ENCODE measurements around the gene EXOC4.
"Not testable (repeated sequence)": the region's sequence is repeated elsewhere in the genome, so short reads cannot be mapped to it uniquely, and the experiment has no call there.

EXOC4 gene

DNA sequence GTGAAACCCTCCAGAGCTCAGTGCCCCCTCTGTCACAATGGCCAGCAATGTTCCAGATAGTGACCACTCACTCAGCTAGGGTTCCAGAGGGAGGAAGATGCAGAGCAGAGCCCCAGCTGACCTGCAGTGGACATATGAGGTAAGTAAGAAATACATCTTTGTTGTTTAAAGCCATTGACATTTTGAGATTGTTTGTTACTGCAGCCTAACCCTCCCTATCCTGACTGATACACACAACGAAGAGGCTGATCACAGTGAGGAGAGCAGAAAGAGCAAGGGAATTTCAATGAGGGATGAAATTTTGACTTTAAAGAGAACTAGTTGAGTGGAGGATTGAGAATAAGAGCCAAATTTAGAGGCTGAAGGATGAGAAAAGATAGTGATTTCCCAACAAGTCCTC, 822.9 kb downstream of the EXOC4 start:
- H3K9ac ChIP-seq (ENCODE audit: insufficient read length), result no peak overlapping the region
- H3K4me3 ChIP-seq, result no peak overlapping the region
- no peaks in the 10 kb centered on the region for H3K36me3 ChIP-seq (ENCODE audit: insufficient read depth, low read length)
- DNase-seq (ENCODE audit: low read depth, low spot score), result no peak
- H3K27ac ChIP-seq, result no peak overlapping the region
- TF ChIP-seq FOXP2 (optimal IDR thresholded peaks at IDR 0.05; ENCODE audit: control extremely low read depth, extremely low read length, insufficient read depth) (no peak), EZH2 (IDR thresholded peaks at IDR 0.05) (no peak), POLR2AphosphoS5 (IDR thresholded peaks at IDR 0.05; ENCODE audit: borderline replicate concordance, low read depth, low read length) (no peak)
- H3K9me3 ChIP-seq (ENCODE audit: low read depth, low read length), result no peaks in the 10 kb centered on the region

DNA sequence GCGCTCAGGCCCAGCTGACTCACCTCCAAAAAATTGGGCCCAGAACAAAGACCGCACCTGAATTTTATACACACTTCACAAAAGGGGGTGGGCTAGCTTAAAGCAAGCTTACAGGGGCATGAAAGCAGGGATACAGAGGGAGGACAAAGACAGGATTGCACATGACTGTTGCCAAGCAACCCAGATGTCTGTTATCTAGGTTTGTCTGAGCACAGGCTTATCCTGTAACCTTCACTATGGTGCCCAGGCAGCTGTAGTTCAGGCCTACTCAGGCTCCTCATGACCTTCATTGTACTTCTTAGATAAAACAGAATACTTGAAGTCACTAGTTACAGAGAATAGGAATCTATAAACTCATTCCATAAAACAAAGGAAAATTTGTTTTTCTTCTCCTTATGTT, 824.7 kb downstream of the EXOC4 start:
- DNase-seq (ENCODE audit: low read depth, low spot score); H3K4me3 ChIP-seq; H3K27ac ChIP-seq: not testable (repeated sequence)

DNA sequence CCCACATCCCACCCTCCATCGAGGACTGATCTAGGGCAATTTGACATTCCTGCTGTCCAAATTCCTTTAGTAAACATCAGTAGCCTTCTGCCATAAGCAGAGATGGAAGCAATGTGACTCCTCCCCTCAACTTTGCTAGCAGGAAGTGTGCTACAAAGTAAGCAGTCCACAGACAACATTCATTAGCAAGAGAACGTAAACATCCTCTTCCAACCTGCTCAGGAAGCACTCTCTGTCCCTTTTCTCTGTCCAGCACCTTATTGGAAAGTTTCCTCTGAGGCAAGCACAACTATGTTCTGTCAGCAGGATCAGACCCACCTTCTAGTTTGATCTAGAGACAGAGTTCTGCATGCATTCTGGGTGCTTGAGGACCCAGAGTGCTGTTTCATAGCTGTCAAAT, 826.1 kb downstream of the EXOC4 start:
- Histone ChIP-seq H3K4me3 (no peak overlapping the region), H3K27ac (no peak overlapping the region), H3K9me3 (ENCODE audit: low read depth, low read length) (no peaks in the 10 kb centered on the region), H3K36me3 (ENCODE audit: insufficient read depth, low read length) (no peaks in the 10 kb centered on the region), H3K9ac (ENCODE audit: insufficient read length) (no peak overlapping the region)
- DNase-seq (ENCODE audit: low read depth, low spot score), result no peak
- no peak for TF ChIP-seq FOXP2 (optimal IDR thresholded peaks at IDR 0.05; ENCODE audit: control extremely low read depth, extremely low read length, insufficient read depth)
- no peak for TF ChIP-seq POLR2AphosphoS5 (IDR thresholded peaks at IDR 0.05; ENCODE audit: borderline replicate concordance, low read depth, low read length)
- no peak for TF ChIP-seq EZH2 (IDR thresholded peaks at IDR 0.05)

More for the DNA sequence above, 824.7 kb downstream of the EXOC4 start:
- H3K9ac ChIP-seq (ENCODE audit: insufficient read length); H3K36me3 ChIP-seq (ENCODE audit: insufficient read depth, low read length); H3K9me3 ChIP-seq (ENCODE audit: low read depth, low read length): not testable (repeated sequence)

DNA sequence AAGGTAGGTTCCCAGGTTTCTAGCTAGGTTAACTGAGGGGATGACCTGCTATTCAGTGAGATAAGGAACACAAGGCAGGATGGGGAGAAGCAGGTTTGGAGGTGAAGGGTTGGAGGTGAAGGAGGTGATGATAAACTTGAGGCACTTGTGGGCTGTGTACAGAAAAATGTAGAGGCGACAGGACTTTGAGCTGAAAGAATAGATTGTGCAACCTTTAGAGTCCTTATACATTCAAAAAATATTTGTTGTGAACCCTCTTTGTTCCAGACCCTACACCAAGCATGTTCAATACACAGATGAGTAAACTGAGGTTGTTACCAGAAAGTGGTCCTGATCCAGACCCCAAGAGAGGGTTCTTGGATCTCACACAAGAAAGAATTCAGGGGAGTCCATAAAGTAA, 828.8 kb downstream of the EXOC4 start:
- Histone ChIP-seq H3K9ac (ENCODE audit: insufficient read length) (no peak overlapping the region), H3K36me3 (ENCODE audit: insufficient read depth, low read length) (no peaks in the 10 kb centered on the region), H3K9me3 (ENCODE audit: low read depth, low read length) (no peaks in the 10 kb centered on the region), H3K27ac (no peak overlapping the region), H3K4me3 (no peak overlapping the region)
- TF ChIP-seq POLR2AphosphoS5 (IDR thresholded peaks at IDR 0.05; ENCODE audit: borderline replicate concordance, low read depth, low read length) (no peak), FOXP2 (optimal IDR thresholded peaks at IDR 0.05; ENCODE audit: control extremely low read depth, extremely low read length, insufficient read depth) (no peak), EZH2 (IDR thresholded peaks at IDR 0.05) (no peak)
- DNase-seq (ENCODE audit: low read depth, low spot score), result no peak

DNA sequence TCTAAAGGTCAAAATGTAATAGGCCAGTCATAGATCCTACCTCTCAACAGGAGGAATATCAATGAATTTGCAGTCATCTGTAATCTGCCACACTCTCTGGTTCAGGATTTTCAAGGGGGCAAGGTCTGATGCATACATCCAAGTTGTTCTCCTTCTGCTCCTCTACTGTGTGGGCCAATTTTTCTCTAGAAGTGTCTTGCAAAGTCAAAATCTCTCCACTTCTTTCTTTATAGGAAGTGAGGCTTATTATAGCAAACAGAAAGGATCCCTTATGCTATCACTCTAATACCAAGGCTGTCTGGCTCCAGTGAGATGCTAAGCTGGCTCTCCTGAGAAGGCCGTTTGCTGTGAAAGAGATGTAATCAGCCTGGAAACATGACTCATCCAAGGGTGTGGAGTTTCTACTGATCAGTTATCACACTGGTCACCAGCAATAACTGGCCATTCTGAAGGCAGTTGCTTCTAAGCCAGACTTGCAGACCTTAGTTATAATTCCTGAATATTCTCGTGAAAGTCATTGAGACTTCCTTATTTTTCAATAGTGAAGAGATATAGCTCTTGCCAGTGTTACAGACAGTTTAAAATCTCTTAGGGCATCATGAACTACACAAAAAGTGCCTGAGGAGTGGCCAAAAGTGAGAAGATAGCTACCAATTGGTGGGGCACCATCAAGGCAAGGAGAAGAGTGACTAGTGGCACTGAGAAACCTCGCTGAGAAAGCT, 831.0 kb downstream of the EXOC4 start:
- no peak for TF ChIP-seq POLR2AphosphoS5 (IDR thresholded peaks at IDR 0.05; ENCODE audit: borderline replicate concordance, low read depth, low read length)
- TF ChIP-seq FOXP2 (optimal IDR thresholded peaks at IDR 0.05; ENCODE audit: control extremely low read depth, extremely low read length, insufficient read depth), result no peak
- no peak for TF ChIP-seq EZH2 (IDR thresholded peaks at IDR 0.05)
- no peak for DNase-seq (ENCODE audit: low read depth, low spot score)
- H3K9ac ChIP-seq (ENCODE audit: insufficient read length), result no peak overlapping the region
- no peaks in the 10 kb centered on the region for H3K36me3 ChIP-seq (ENCODE audit: insufficient read depth, low read length)
- no peaks in the 10 kb centered on the region for H3K9me3 ChIP-seq (ENCODE audit: low read depth, low read length)
- H3K27ac ChIP-seq, result no peak overlapping the region
- H3K4me3 ChIP-seq, result no peak overlapping the region

DNA sequence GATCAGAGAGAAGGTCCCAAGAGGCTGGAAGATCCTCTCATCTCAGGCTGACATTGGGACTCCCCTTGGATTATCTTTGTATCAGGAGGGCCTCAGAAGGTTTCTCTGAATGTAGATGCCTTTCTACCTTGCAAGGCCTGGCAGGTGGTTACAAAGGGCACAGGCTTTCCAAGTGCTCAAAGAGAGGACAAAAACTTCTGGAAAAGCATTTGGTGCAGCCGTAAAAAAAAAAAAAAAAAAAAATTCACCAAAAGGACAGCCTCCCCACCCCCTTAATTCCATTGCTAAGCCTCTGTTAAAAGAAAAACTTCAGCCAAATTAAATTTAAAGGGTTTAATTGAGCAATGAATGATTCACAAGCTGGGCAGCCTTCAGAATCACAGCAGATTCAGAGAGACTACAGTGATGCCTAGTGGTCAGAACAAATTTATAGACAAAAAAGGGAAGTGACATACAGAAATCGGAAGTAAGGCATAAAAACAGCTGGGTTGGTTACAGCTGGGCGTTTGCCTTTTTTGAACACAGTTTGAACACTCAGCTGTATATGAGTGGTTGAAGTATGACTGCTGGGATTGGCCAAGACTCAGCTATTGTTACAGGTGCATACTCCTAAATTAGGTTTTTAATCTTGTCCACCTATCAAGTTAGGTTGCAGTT, 831.7 kb downstream of the EXOC4 start:
- TF ChIP-seq POLR2AphosphoS5 (IDR thresholded peaks at IDR 0.05; ENCODE audit: borderline replicate concordance, low read depth, low read length), result no peak
- Histone ChIP-seq H3K9ac (ENCODE audit: insufficient read length) (no peak overlapping the region), H3K27ac (no peak overlapping the region), H3K4me3 (no peak overlapping the region), H3K36me3 (ENCODE audit: insufficient read depth, low read length) (no peaks in the 10 kb centered on the region), H3K9me3 (ENCODE audit: low read depth, low read length) (no peaks in the 10 kb centered on the region; the same call in 1 of the 2 replicates)
- no peak for DNase-seq (ENCODE audit: low read depth, low spot score)

DNA sequence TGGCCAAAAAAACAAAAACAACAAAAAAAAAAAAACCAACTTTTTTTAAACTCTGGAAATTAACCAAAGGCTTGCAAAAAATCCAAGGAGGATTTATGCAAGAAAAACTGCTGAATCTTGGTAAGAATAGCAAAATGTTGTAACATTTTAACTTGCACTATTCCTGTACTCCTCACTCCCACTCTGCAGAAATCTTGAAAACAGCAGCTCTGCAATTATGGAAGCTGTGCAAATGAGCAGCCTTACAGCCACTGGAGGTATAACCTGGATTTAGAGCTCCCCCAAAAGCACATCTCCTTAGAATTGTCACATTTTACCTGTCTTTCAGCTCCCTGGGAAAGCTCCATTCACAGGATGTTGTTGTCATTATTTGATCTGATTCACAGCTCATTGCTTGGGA, 832.4 kb downstream of the EXOC4 start:
- Histone ChIP-seq H3K27ac (no peak overlapping the region), H3K9ac (ENCODE audit: insufficient read length) (no peak overlapping the region), H3K9me3 (ENCODE audit: low read depth, low read length) (no peaks in the 10 kb centered on the region; the same call in 1 of the 2 replicates), H3K36me3 (ENCODE audit: insufficient read depth, low read length) (no peaks in the 10 kb centered on the region), H3K4me3 (no peak overlapping the region)
- no peak for DNase-seq (ENCODE audit: low read depth, low spot score)
- TF ChIP-seq POLR2AphosphoS5 (IDR thresholded peaks at IDR 0.05; ENCODE audit: borderline replicate concordance, low read depth, low read length) (no peak), EZH2 (IDR thresholded peaks at IDR 0.05) (no peak), FOXP2 (optimal IDR thresholded peaks at IDR 0.05; ENCODE audit: control extremely low read depth, extremely low read length, insufficient read depth) (no peak)

DNA sequence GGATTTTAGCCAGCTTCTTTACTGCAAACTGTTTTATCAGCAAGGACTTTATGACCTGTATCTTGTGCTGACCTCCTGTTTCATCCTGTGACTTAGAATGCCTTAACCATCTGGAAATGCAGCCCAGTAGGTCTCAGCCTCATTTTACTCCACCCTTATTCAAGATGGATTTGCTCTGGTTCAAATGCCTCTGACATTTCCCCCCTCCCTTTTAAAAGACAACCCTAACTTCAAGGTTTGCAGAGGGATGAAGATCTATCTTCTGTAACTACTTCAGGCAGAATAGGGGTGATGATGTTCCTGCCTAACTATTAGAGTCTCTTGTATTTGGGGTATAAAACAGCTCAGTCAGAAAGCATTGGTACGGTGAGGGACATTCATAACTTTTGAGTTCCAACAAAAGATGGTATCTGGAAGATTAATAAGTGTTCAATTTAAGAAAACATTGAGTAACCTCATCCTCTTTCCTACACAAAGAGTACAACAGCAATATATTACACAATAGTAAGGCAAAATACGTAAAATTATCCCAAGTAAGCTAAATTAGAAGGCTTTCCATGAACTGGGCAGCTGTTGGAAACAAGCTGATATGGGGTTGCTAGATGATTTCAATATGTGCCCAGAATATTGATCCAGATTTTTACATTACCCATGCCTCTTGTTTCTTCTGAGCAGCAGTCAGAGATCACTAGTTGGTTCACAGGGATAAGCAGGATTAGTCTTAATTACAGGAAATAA, 834.3 kb downstream of the EXOC4 start:
- Histone ChIP-seq H3K4me3 (no peak overlapping the region), H3K9me3 (ENCODE audit: low read depth, low read length) (no peaks in the 10 kb centered on the region; the same call in 1 of the 2 replicates), H3K36me3 (ENCODE audit: insufficient read depth, low read length) (no peaks in the 10 kb centered on the region), H3K27ac (no peak overlapping the region), H3K9ac (ENCODE audit: insufficient read length) (no peak overlapping the region)
- no peak for DNase-seq (ENCODE audit: low read depth, low spot score)
- TF ChIP-seq FOXP2 (optimal IDR thresholded peaks at IDR 0.05; ENCODE audit: control extremely low read depth, extremely low read length, insufficient read depth), result no peak
- no peak for TF ChIP-seq EZH2 (IDR thresholded peaks at IDR 0.05)
- no peak for TF ChIP-seq POLR2AphosphoS5 (IDR thresholded peaks at IDR 0.05; ENCODE audit: borderline replicate concordance, low read depth, low read length)

Measured in SK-N-MC (cell line).